ENCODE measurements around the gene C1orf35. TPM values are rescaled to one million over a fixed set of nuclear protein-coding genes. Genes with fewer than 3 reads are reported as not detected.

Gene C1orf35
- total RNA-seq, 1 donor from 2014 or later = 12.5 TPM

DNA sequence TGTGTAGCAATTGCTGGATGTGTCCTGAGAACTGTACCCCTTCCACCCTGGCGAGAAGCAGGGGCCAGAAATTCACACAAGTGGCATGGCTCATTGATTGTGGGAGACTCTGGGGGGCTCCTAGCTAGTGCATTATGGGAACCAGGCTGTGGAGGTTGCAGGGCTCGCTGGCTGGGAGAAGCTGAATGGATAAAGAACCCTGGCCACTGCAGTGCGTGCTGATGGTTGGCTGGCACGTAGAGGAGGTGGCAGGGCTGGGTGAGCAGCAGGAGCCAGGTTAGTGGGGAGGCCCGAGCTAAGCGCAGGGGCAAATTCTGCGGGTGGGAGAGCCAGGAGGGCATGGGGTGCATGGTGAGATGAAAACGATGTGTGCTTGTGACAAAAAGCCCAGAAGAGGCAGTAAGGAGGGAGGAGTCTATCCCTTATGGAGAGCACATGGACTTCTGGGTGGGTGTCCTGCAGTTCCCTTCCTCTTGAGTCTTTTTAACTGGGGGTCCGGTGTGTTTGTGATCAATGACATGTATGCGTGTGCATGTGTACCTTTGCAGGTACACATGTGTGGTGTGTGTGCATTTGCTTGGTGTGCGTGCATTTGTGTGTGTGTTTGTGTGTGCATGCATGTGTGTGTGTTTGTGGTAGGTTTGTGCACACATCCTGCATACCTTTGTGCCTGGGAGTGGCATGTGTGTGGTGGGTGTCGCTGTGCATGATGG lies 40.5 kb upstream of the C1orf35 start:
- H3K9me3 ChIP-seq = no peaks in the 10 kb centered on the region
- intact Hi-C loops (cut with DNase I) = no loop called here
- H3K4me1 ChIP-seq = peaks cover 42% of the 10 kb centered on the region
- no peak for DNase-seq
- H3K27ac ChIP-seq = peak overlapping the region; percentile 13
- no peaks in the 10 kb centered on the region for H3K27me3 ChIP-seq
- ATAC-seq = no peak
- no peak overlapping the region for H3K4me3 ChIP-seq
- TF ChIP-seq, protein P1, sequence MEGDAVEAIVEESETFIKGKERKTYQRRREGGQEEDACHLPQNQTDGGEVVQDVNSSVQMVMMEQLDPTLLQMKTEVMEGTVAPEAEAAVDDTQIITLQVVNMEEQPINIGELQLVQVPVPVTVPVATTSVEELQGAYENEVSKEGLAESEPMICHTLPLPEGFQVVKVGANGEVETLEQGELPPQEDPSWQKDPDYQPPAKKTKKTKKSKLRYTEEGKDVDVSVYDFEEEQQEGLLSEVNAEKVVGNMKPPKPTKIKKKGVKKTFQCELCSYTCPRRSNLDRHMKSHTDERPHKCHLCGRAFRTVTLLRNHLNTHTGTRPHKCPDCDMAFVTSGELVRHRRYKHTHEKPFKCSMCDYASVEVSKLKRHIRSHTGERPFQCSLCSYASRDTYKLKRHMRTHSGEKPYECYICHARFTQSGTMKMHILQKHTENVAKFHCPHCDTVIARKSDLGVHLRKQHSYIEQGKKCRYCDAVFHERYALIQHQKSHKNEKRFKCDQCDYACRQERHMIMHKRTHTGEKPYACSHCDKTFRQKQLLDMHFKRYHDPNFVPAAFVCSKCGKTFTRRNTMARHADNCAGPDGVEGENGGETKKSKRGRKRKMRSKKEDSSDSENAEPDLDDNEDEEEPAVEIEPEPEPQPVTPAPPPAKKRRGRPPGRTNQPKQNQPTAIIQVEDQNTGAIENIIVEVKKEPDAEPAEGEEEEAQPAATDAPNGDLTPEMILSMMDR (IDR thresholded peaks at IDR 0.05) = no peak
- peaks cover 29% of the 10 kb centered on the region for H3K36me3 ChIP-seq

DNA sequence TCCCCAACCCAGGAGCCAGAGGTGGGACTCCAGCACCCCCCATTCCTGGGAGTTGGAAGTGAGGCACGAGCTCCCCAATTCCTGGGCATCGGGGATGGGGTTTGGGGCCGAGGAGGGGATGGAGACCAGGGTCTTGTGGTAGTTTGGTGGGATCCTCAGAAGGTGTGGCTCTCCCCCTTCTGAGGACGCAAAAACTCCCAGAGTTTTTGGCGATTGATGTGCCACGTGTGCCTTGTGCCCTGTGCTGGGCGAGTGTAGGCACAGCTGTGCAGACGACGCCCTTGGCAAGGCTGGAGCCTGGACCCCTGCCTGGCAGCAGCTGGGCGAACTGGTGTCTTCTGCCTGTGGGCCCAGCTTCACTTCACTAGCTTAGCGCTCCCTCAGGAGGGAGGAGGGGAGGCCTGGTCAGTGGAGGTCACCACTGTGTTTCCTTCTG lies 39.6 kb upstream of the C1orf35 start:
- Histone ChIP-seq H3K27ac (peak overlapping the region; percentile 96), H3K27me3 (no peaks in the 10 kb centered on the region), H3K4me3 (peak overlapping the region; percentile 97), H3K36me3 (peaks cover 21% of the 10 kb centered on the region), H3K4me1 (peaks cover 35% of the 10 kb centered on the region), H3K9me3 (no peaks in the 10 kb centered on the region)
- intact Hi-C loops (cut with DNase I) = no loop called here
- DNase-seq (no peak), ATAC-seq (no peak)
- TF ChIP-seq, protein P1 (IDR thresholded peaks at IDR 0.05) = no peak

DNA sequence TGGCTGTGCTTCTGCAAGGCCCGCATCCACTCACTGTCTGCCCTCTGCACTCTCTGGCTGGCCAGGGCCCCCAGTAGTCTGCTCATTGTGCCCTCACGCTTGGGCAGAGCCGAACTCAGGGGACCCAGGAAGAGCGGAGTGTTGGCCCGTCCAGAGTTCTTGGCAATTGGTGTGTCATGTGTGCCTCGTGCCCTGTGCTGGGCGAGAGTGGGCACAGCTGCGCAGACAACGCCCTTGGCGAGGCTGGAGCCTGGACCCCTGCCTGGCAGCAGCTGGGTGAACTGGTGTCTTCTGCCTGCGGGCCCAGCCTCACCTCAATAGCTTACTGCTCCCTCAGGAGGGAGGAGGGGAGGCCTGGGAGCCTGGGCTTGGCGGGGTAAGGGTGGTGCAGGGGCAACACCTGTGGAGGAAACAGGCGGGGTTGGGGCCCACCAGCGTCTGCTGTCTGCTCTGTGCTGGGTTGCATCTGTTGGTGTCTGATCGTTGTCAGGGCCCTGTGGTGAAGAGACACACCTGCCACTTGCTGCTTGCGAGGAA lies 39.1 kb upstream of the C1orf35 start:
- intact Hi-C loops (cut with DNase I) = no loop called here
- Histone ChIP-seq H3K27me3 (no peaks in the 10 kb centered on the region), H3K36me3 (peaks cover 16% of the 10 kb centered on the region), H3K9me3 (no peaks in the 10 kb centered on the region), H3K4me1 (peaks cover 35% of the 10 kb centered on the region), H3K4me3 (peak overlapping the region; percentile 97), H3K27ac (peak overlapping the region; percentile 96)
- no peak for DNase-seq
- TF ChIP-seq, protein P1 (IDR thresholded peaks at IDR 0.05) = no peak
- ATAC-seq = no peak

DNA sequence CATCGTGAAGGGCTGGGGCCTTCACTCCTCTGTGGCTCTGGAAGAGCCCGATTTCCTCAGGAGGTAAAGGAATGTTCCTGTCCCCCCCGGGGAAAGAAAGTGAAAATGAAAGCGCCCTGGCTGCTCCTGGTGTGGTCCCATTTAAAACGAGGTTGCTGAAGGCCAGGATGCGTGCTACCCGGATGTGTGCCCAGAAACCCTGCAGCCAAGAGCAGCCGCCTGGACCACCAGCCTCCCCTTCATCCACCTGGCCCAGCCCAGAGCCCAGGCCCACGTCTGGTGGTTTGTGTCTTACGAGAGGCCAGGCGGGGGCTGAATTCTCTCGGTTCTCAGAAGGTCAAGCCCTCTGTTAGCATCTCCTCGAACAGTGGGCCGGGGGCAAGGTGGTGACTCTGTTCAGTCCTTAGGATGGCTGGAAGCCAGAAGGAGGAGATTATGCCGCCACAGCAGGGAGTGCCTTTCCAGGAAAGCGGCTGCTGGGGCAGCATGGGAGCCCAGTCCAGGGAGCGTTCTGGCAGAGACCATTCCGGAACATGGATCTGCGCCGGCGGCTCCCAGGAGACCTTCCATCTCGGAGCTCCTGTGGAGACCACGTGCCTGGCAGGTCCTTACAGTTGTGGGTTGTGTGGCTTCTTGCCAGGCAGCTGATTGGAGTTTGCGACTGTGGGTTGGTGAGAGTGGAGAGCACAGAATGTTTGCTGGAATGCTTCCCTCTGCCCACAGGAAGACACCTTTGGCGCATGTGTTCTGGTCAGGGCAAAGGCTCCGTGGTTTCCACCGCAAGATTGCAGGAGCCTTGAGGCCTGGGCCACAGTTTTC lies 38.3 kb upstream of the C1orf35 start:
- intact Hi-C loops (cut with DNase I) = no loop called here
- TF ChIP-seq, protein P1 (IDR thresholded peaks at IDR 0.05) = no peak
- ATAC-seq = no peak

DNA sequence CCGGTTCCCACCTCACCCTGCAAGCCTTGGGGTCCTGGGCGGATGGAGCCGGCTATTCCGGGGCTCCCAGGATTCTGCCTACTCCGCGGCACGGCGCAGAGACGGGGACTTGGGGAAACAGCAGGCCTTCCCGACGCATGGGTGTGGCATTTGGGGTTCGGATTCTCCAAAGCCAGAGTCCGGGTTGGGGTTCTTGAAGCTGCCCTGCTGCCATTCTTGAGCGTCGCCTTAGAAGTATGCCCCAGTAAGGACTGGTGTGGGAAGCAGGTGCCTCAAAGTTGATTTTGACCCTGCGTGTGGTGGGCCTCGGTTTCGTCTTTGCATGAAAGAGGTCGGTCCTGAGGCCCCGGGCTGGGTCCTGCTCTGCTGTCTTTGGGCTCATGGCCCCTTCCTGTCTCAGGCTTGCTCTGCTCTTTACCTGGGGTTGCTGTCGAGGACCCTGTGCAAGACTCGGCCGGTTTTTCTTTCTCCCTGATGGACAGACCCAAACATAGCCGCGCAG lies 37.6 kb upstream of the C1orf35 start:
- no peaks in the 10 kb centered on the region for H3K9me3 ChIP-seq
- intact Hi-C loops (cut with DNase I) = no loop called here

More for the DNA sequence above, 38.3 kb upstream of the C1orf35 start:
- Histone ChIP-seq H3K4me1 (peaks cover 35% of the 10 kb centered on the region), H3K27ac (peak overlapping the region; percentile 96), H3K36me3 (peaks cover 8% of the 10 kb centered on the region), H3K27me3 (no peaks in the 10 kb centered on the region), H3K9me3 (no peaks in the 10 kb centered on the region), H3K4me3 (peak overlapping the region; percentile 97)
- peak; percentile 69 for DNase-seq

More for the DNA sequence above, 37.6 kb upstream of the C1orf35 start:
- ATAC-seq (no peak), DNase-seq (no peak)
- TF ChIP-seq, protein P1 (IDR thresholded peaks at IDR 0.05) = no peak
- Histone ChIP-seq H3K36me3 (peaks cover 3% of the 10 kb centered on the region), H3K27ac (peak overlapping the region; percentile 96), H3K4me1 (peaks cover 35% of the 10 kb centered on the region), H3K27me3 (no peaks in the 10 kb centered on the region), H3K4me3 (peak overlapping the region; percentile 97)
